GM23338 (cell line): Measurements from ENCODE around the gene NPAP1. TPM values are rescaled to one million over a fixed set of nuclear protein-coding genes. Genes with fewer than 3 reads are reported as not detected.

Experiments used
- ATAC-seq: fragments of 200-7000 bp; cut with Tn5 transposase; 3 replicates; pipeline ENCODE4 v1.9.1; 2020
- DNase-seq: peaks from one replicate; pipeline ENCODE4 v3.0.0-alpha.2; 2015; ENCODE audit warnings: low spot score
- H2AFZ ChIP-seq: fragments of 200-600 bp; sonication (generic); 2 replicates; pipeline ENCODE4 v1.8.0; 2016; ENCODE audit warnings: antibody characterized with exemption, mild to moderate bottlenecking, moderate library complexity
- H3F3A ChIP-seq: fragments of 200-600 bp; sonication (generic); replicated peaks from 2 replicates; pipeline ENCODE4 v1.8.0; 2017; ENCODE audit warnings: antibody characterized with exemption, mixed run types, low read depth
- H3K27ac ChIP-seq: fragments of 200-600 bp; sonication (generic); 2 replicates; pipeline ENCODE4 v1.6.1; 2016; ENCODE audit warnings: low read depth
- H3K27me3 ChIP-seq: fragments of 200-600 bp; sonication (generic); 2 replicates; pipeline ENCODE4 v1.8.0; 2016; ENCODE audit warnings: mild to moderate bottlenecking, mixed run types, moderate library complexity; ENCODE audit not compliant: insufficient read depth
- H3K36me3 ChIP-seq: fragments of 200-600 bp; sonication (generic); 2 replicates; pipeline ENCODE4 v1.8.0; 2016; ENCODE audit warnings: mild to moderate bottlenecking; ENCODE audit not compliant: insufficient read depth
- H3K4me1 ChIP-seq: fragments of 200-600 bp; sonication (generic); 2 replicates; pipeline ENCODE4 v1.8.0; 2016; ENCODE audit warnings: mild to moderate bottlenecking, moderate library complexity; ENCODE audit not compliant: insufficient read depth
- H3K4me2 ChIP-seq: fragments of 200-600 bp; sonication (generic); 2 replicates; pipeline ENCODE4 v1.7.1; 2017; ENCODE audit warnings: mixed run types
- H3K4me3 ChIP-seq: fragments of 200-600 bp; sonication (generic); 2 replicates; pipeline ENCODE4 v1.6.1; 2016; ENCODE audit warnings: mixed run types
- H3K79me2 ChIP-seq: fragments of 200-600 bp; sonication (generic); replicated peaks from 2 replicates; pipeline ENCODE4 v1.8.0; 2017; ENCODE audit warnings: mild to moderate bottlenecking; ENCODE audit not compliant: insufficient read depth
- H3K9me2 ChIP-seq: fragments of 200-600 bp; sonication (generic); 2 replicates; pipeline ENCODE4 v1.8.0; 2017; ENCODE audit not compliant: insufficient read depth
- H4K20me1 ChIP-seq: fragments of 200-600 bp; sonication (generic); replicated peaks from 2 replicates; pipeline ENCODE4 v1.8.0; 2017; ENCODE audit warnings: mild to moderate bottlenecking; ENCODE audit not compliant: insufficient read depth
- H3K27ac Mint-ChIP-seq: 2 replicates; pipeline ENCODE4 v1.8.0; 2020; ENCODE audit warnings: inconsistent platforms, mild to moderate bottlenecking, moderate library complexity, mixed read lengths
- H3K27me3 Mint-ChIP-seq: 3 replicates; pipeline ENCODE4 v1.8.0; 2022; ENCODE audit warnings: low read depth, mild to moderate bottlenecking, moderate library complexity, mixed read lengths, inconsistent platforms; ENCODE audit not compliant: insufficient read depth, poor library complexity
- H3K36me3 Mint-ChIP-seq: 3 replicates; pipeline ENCODE4 v1.8.0; 2021; ENCODE audit warnings: low read depth, mild to moderate bottlenecking, inconsistent platforms, moderate library complexity, mixed read lengths
- H3K4me1 Mint-ChIP-seq: 3 replicates; pipeline ENCODE4 v1.8.0; 2020; ENCODE audit warnings: mild to moderate bottlenecking, inconsistent platforms, mixed read lengths
- H3K4me3 Mint-ChIP-seq: 3 replicates; pipeline ENCODE4 v1.8.0; 2021; ENCODE audit warnings: moderate library complexity, mild to moderate bottlenecking, inconsistent platforms, mixed read lengths
- H3K9me3 Mint-ChIP-seq: 3 replicates; pipeline ENCODE4 v1.8.0; 2020; ENCODE audit warnings: moderate library complexity, mild to moderate bottlenecking, inconsistent platforms, mixed read lengths
- EZH2 ChIP-seq: fragments of 200-600 bp; sonication (generic); IDR thresholded peaks from one replicate; pipeline ENCODE4 v1.8.0; 2017; ENCODE audit warnings: antibody characterized with exemption, mild to moderate bottlenecking, low read depth; ENCODE audit not compliant: unreplicated experiment
- NANOG ChIP-seq: IDR thresholded peaks from 2 replicates; pipeline ENCODE4 v1.6.1; 2016; ENCODE audit warnings: antibody characterized with exemption, borderline replicate concordance
- STAT1 ChIP-seq: IDR thresholded peaks from one replicate; pipeline ENCODE4 v1.6.1; 2016; ENCODE audit warnings: antibody characterized with exemption; ENCODE audit not compliant: unreplicated experiment
- ZNF114 ChIP-seq: fragments of 250-450 bp; sonication (Bioruptor Pico); IDR thresholded peaks from 2 replicates; pipeline ENCODE4 v1.5.0; 2020; ENCODE audit warnings: mild to moderate bottlenecking, moderate library complexity
- polyA plus RNA-seq: library from polyadenylated mRNA; unstranded; fragments of >200 nt; fragmentation: Nextera tagmentation; extraction: Ambion mirVana; gene quantifications from 2 replicates; pipeline ENCODE4 v1.2.1, GENCODE V29; 2016
- total RNA-seq: library from RNA; depleted of rRNA; stranded (reverse); fragments of >200 nt; shearing (Covaris generic); gene quantifications from 2 replicates; pipeline ENCODE4 v1.2.3, GENCODE V29; 2014
- TF ChIP-seq, protein P1 (sequence below): fragments of 250-450 bp; sonication (Bioruptor Pico); IDR thresholded peaks from 2 replicates; pipeline ENCODE4 v1.5.0; 2020; ENCODE audit warnings: mild to moderate bottlenecking, moderate library complexity
- TF ChIP-seq, protein P2 (sequence below): IDR thresholded peaks from one replicate; pipeline ENCODE4 v1.6.1; 2018; ENCODE audit warnings: antibody characterized with exemption; ENCODE audit not compliant: unreplicated experiment

NPAP1 gene
- total and polyA plus RNA-seq, 2 experiments from 2014 or later, result 0.10 to 0.24 TPM

- TF ChIP-seq, protein P1, sequence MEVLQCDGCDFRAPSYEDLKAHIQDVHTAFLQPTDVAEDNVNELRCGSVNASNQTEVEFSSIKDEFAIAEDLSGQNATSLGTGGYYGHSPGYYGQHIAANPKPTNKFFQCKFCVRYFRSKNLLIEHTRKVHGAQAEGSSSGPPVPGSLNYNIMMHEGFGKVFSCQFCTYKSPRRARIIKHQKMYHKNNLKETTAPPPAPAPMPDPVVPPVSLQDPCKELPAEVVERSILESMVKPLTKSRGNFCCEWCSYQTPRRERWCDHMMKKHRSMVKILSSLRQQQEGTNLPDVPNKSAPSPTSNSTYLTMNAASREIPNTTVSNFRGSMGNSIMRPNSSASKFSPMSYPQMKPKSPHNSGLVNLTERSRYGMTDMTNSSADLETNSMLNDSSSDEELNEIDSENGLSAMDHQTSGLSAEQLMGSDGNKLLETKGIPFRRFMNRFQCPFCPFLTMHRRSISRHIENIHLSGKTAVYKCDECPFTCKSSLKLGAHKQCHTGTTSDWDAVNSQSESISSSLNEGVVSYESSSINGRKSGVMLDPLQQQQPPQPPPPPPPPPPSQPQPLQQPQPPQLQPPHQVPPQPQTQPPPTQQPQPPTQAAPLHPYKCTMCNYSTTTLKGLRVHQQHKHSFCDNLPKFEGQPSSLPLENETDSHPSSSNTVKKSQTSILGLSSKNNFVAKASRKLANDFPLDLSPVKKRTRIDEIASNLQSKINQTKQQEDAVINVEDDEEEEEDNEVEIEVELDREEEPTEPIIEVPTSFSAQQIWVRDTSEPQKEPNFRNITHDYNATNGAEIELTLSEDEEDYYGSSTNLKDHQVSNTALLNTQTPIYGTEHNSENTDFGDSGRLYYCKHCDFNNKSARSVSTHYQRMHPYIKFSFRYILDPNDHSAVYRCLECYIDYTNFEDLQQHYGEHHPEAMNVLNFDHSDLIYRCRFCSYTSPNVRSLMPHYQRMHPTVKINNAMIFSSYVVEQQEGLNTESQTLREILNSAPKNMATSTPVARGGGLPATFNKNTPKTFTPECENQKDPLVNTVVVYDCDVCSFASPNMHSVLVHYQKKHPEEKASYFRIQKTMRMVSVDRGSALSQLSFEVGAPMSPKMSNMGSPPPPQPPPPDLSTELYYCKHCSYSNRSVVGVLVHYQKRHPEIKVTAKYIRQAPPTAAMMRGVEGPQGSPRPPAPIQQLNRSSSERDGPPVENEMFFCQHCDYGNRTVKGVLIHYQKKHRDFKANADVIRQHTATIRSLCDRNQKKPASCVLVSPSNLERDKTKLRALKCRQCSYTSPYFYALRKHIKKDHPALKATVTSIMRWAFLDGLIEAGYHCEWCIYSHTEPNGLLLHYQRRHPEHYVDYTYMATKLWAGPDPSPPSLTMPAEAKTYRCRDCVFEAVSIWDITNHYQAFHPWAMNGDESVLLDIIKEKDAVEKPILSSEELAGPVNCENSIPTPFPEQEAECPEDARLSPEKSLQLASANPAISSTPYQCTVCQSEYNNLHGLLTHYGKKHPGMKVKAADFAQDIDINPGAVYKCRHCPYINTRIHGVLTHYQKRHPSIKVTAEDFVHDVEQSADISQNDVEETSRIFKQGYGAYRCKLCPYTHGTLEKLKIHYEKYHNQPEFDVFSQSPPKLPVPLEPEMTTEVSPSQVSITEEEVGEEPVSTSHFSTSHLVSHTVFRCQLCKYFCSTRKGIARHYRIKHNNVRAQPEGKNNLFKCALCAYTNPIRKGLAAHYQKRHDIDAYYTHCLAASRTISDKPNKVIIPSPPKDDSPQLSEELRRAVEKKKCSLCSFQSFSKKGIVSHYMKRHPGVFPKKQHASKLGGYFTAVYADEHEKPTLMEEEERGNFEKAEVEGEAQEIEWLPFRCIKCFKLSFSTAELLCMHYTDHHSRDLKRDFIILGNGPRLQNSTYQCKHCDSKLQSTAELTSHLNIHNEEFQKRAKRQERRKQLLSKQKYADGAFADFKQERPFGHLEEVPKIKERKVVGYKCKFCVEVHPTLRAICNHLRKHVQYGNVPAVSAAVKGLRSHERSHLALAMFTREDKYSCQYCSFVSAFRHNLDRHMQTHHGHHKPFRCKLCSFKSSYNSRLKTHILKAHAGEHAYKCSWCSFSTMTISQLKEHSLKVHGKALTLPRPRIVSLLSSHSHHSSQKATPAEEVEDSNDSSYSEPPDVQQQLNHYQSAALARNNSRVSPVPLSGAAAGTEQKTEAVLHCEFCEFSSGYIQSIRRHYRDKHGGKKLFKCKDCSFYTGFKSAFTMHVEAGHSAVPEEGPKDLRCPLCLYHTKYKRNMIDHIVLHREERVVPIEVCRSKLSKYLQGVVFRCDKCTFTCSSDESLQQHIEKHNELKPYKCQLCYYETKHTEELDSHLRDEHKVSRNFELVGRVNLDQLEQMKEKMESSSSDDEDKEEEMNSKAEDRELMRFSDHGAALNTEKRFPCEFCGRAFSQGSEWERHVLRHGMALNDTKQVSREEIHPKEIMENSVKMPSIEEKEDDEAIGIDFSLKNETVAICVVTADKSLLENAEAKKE (CRISPR knock-in tag), result no peak
- TF ChIP-seq EZH2, result no peak
Observed at GRCh38 chr15:24683736-24684135, 8.2 kb downstream of the NPAP1 start (continued).

GRCh38 chr15:24684313-24684712 is 8.7 kb downstream of the NPAP1 start:
- H3K9me2 ChIP-seq, result no peaks in the 10 kb centered on the region; the same call in 1 of the 2 replicates
- H3K27ac Mint-ChIP-seq, result no peak overlapping the region
- no peak overlapping the region for H3K4me3 Mint-ChIP-seq
- no peaks in the 10 kb centered on the region for H4K20me1 ChIP-seq
- H2AFZ ChIP-seq, result no peak overlapping the region
- peaks cover 3% of the 10 kb centered on the region; the same call in 1 of the 3 replicates for H3K36me3 Mint-ChIP-seq
- H3K27me3 ChIP-seq, result no peaks in the 10 kb centered on the region
- no peaks in the 10 kb centered on the region for H3K27me3 Mint-ChIP-seq
- H3K79me2 ChIP-seq, result no peaks in the 10 kb centered on the region
- no peaks in the 10 kb centered on the region for H3F3A ChIP-seq
- no peak for DNase-seq
- no peaks in the 10 kb centered on the region for H3K36me3 ChIP-seq
- H3K9me3 Mint-ChIP-seq, result peaks cover 56% of the 10 kb centered on the region
- H3K27ac ChIP-seq, result no peak overlapping the region
- peaks cover 14% of the 10 kb centered on the region for H3K4me1 Mint-ChIP-seq
- no peak overlapping the region for H3K4me2 ChIP-seq
- no peak for ATAC-seq
- peaks cover 11% of the 10 kb centered on the region; the same call in 1 of the 2 replicates for H3K4me1 ChIP-seq
- H3K4me3 ChIP-seq, result no peak overlapping the region
- TF ChIP-seq, protein P2, sequence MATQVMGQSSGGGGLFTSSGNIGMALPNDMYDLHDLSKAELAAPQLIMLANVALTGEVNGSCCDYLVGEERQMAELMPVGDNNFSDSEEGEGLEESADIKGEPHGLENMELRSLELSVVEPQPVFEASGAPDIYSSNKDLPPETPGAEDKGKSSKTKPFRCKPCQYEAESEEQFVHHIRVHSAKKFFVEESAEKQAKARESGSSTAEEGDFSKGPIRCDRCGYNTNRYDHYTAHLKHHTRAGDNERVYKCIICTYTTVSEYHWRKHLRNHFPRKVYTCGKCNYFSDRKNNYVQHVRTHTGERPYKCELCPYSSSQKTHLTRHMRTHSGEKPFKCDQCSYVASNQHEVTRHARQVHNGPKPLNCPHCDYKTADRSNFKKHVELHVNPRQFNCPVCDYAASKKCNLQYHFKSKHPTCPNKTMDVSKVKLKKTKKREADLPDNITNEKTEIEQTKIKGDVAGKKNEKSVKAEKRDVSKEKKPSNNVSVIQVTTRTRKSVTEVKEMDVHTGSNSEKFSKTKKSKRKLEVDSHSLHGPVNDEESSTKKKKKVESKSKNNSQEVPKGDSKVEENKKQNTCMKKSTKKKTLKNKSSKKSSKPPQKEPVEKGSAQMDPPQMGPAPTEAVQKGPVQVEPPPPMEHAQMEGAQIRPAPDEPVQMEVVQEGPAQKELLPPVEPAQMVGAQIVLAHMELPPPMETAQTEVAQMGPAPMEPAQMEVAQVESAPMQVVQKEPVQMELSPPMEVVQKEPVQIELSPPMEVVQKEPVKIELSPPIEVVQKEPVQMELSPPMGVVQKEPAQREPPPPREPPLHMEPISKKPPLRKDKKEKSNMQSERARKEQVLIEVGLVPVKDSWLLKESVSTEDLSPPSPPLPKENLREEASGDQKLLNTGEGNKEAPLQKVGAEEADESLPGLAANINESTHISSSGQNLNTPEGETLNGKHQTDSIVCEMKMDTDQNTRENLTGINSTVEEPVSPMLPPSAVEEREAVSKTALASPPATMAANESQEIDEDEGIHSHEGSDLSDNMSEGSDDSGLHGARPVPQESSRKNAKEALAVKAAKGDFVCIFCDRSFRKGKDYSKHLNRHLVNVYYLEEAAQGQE, result no peak
- no peak for TF ChIP-seq STAT1
- TF ChIP-seq NANOG, result no peak
- TF ChIP-seq, protein P1 (CRISPR knock-in tag), result no peak
- no peak for TF ChIP-seq ZNF114 (CRISPR knock-in tag)
- TF ChIP-seq EZH2, result no peak
